Measurements from ENCODE around the gene SCMH1. TPM values are rescaled to one million over a fixed set of nuclear protein-coding genes. Genes with fewer than 3 reads are reported as not detected.
A peak's percentile ranks its signal among the peaks of the same experiment; 100 is the strongest.

The SCMH1 gene
- total RNA-seq, 1 experiment from 2014 or later = 16.5 TPM

GRCh38 chr1:41282679-41283317 is 40.7 kb upstream of the SCMH1 start:
- Mint-ChIP-seq H3K4me1 (peaks cover 19 to 31% of the 10 kb centered on the region in 2 experiments), H3K36me3 (ENCODE audit: insufficient read depth in 1 of 3, low read depth in 3 of 3) (no peaks in the 10 kb centered on the region), H3K9me3 (no peaks in the 10 kb centered on the region), H3K27me3 (ENCODE audit: low read depth) (peaks cover 51% of the 10 kb centered on the region), H3K4me3 (no peak overlapping the region), H3K27ac (no peak overlapping the region)
- Histone ChIP-seq H3K79me1 (ENCODE audit: insufficient read depth, low read depth, low read length, poor library complexity, severe bottlenecking) (no peaks in the 10 kb centered on the region), H3K18ac (ENCODE audit: insufficient read length, low read depth, low read length) (no peak overlapping the region), H2AFZ (ENCODE audit: low read length) (no peak overlapping the region), H4K5ac (ENCODE audit: insufficient read length, low read depth, low read length) (no peak overlapping the region), H4K8ac (replicated peaks; ENCODE audit: insufficient read length, low read depth, low read length) (no peak overlapping the region), H3K23me2 (ENCODE audit: insufficient read length, low read depth, low read length, poor library complexity, severe bottlenecking) (no peaks in the 10 kb centered on the region), H2BK12ac (ENCODE audit: insufficient read length, low read depth, low read length) (no peak overlapping the region), H3K4ac (ENCODE audit: low read depth, low read length) (no peak overlapping the region), H3K4me2 (ENCODE audit: insufficient read depth, insufficient read length, low read length) (no peak overlapping the region), H3K79me2 (ENCODE audit: insufficient read depth, low read length) (no peaks in the 10 kb centered on the region), H4K20me1 (ENCODE audit: control insufficient read depth, insufficient read depth, insufficient read length) (no peaks in the 10 kb centered on the region), H3K9me3 (ENCODE audit: control insufficient read depth, low read depth, low read length) (no peaks in the 10 kb centered on the region), H3K14ac (ENCODE audit: insufficient read depth, low read length) (no peak overlapping the region), H3K23ac (ENCODE audit: insufficient read length, low read depth, low read length) (no peak overlapping the region), H3K9ac (ENCODE audit: extremely low read depth, insufficient read length, low read length) (no peak overlapping the region), H2BK120ac (ENCODE audit: low read depth, low read length, poor library complexity, severe bottlenecking) (no peak overlapping the region), H3K27me3 (ENCODE audit: insufficient read depth, low read length) (no peaks in the 10 kb centered on the region; the same call in 1 of the 2 replicates), H2BK15ac (ENCODE audit: low read depth, low read length) (no peak overlapping the region), H3K4me1 (ENCODE audit: insufficient read depth, low read length) (no peaks in the 10 kb centered on the region; the same call in 1 of the 2 replicates), H3K27ac (ENCODE audit: insufficient read length, low read depth, low read length) (no peak overlapping the region), H3K56ac (ENCODE audit: insufficient read length, low read depth, low read length) (no peak overlapping the region), H2BK5ac (ENCODE audit: insufficient read length, low read length) (no peak overlapping the region), H3T11ph (ENCODE audit: low read length) (no peak overlapping the region), H2AK5ac (ENCODE audit: insufficient read length, low read length) (no peak overlapping the region), H2BK20ac (ENCODE audit: low read depth, low read length, poor library complexity, severe bottlenecking) (no peak overlapping the region), H4K91ac (ENCODE audit: insufficient read length, low read depth, low read length) (no peak overlapping the region)
- no CpG with 5 or more reads among the region's 9 CpGs for WGBS (ENCODE audit: extremely low coverage, insufficient read length, low lambda C conversion rate)
- peak; percentile 71 for DNase-seq
- peak; percentile 83 for TF ChIP-seq CTCF (conservative IDR thresholded peaks at IDR 0.05)

Measured in H9 (cell line).